CD4-positive, alpha-beta T cell (primary cell): ENCODE results near the gene KIAA0825. TPM values are rescaled to one million over a fixed set of nuclear protein-coding genes. Genes with fewer than 3 reads are reported as not detected.

Source experiments
- ATAC-seq: fragments of 200-7000 bp; cut with Tn5 transposase; one replicate; pipeline ENCODE4 v1.10.0; 2022; ENCODE audit warnings: mild to moderate bottlenecking; ENCODE audit not compliant: poor library complexity
- CTCF ChIA-PET: fragments of 350-600 bp; sonication (Branson Sonifier 250); formaldehyde crosslinking; loops from one replicate; lab custom pipeline; 2021; ENCODE audit warnings: antibody characterized with exemption, inconsistent platforms; lab: Charles Lee
- POLR2A ChIA-PET: fragments of 350-600 bp; sonication (Branson Sonifier 250); formaldehyde crosslinking; loops from one replicate; lab custom pipeline; 2021; ENCODE audit warnings: antibody characterized with exemption, inconsistent platforms; lab: Charles Lee
- DNase-seq, 14 experiments: peaks; one replicate each; pipeline ENCODE4 v3.0.0-alpha.2; 2013 to 2020; ENCODE audit warnings: mixed read lengths in 2 of 14
- H3K27ac ChIP-seq, 2 donors: one replicate each; pipeline versions ENCODE4 v1.5.1 to v1.7.0; 2013; ENCODE audit warnings: low read length in 2 of 2, low read depth in 1 of 2, mild to moderate bottlenecking in 1 of 2
- H3K27me3 ChIP-seq, 2 experiments: 1 replicate in 1 of 2; 2 replicates in 1 of 2; pipeline versions ENCODE4 v1.6.1 to v1.7.0; 2013; ENCODE audit warnings: low read length in 2 of 2, control low read depth in 1 of 2, mild to moderate bottlenecking in 1 of 2, moderate library complexity in 1 of 2; ENCODE audit not compliant: insufficient read depth in 2 of 2, control insufficient read depth in 1 of 2
- H3K36me3 ChIP-seq: one replicate; pipeline ENCODE4 v1.6.1; 2013; ENCODE audit warnings: low read length, control low read depth; ENCODE audit not compliant: insufficient read depth
- H3K4me1 ChIP-seq: one replicate; pipeline ENCODE4 v1.6.1; 2013; ENCODE audit warnings: low read length, control low read depth; ENCODE audit not compliant: insufficient read depth
- H3K4me3 ChIP-seq: one replicate; pipeline ENCODE4 v1.5.1; 2013; ENCODE audit warnings: mild to moderate bottlenecking, low read length, moderate library complexity
- H3K9me3 ChIP-seq, 2 experiments: 1 replicate in 1 of 2; 2 replicates in 1 of 2; pipeline versions ENCODE4 v1.6.1 to v1.7.0; 2013; ENCODE audit warnings: low read length in 2 of 2, mild to moderate bottlenecking in 2 of 2, control low read depth in 1 of 2, moderate library complexity in 1 of 2; ENCODE audit not compliant: control insufficient read depth in 1 of 2, insufficient read depth in 1 of 2
- H3K27ac Mint-ChIP-seq: one replicate; pipeline ENCODE4 v1.8.0; 2020; ENCODE audit warnings: mixed read lengths
- H3K27me3 Mint-ChIP-seq: one replicate; pipeline ENCODE4 v1.8.0; 2021; ENCODE audit warnings: mixed read lengths
- H3K36me3 Mint-ChIP-seq: one replicate; pipeline ENCODE4 v1.8.0; 2021; ENCODE audit warnings: low read depth, mixed read lengths
- H3K4me1 Mint-ChIP-seq: one replicate; pipeline ENCODE4 v1.8.0; 2021; ENCODE audit warnings: low read depth, mixed read lengths
- H3K4me3 Mint-ChIP-seq: one replicate; pipeline ENCODE4 v1.8.0; 2020; ENCODE audit warnings: mild to moderate bottlenecking, mixed read lengths
- H3K9me3 Mint-ChIP-seq: one replicate; pipeline ENCODE4 v1.8.0; 2020; ENCODE audit warnings: mixed read lengths
- CTCF ChIP-seq: fragments of 200-600 bp; IDR thresholded peaks from one replicate; pipeline ENCODE4 v1.8.0; 2022; ENCODE audit warnings: antibody characterized with exemption, mild to moderate bottlenecking
- intact Hi-C, 2 experiments: fragments of 100-400 bp; cut with DNase I in 1 of 2; cut with micrococcal nuclease in 1 of 2; formaldehyde crosslinking; loops; one replicate each; pipeline versions ENCODE4 v1.15.1 to v1.9.0; 2023 to 2025; cut with DNase I, micrococcal nuclease
- total RNA-seq, 174 experiments: library from RNA in 2 of 174; stranded (reverse) in 2 of 174; gene quantifications; one replicate each; pipeline ENCODE4 v1.2.3 and lab custom pipeline; 2021 to 2026

Gene KIAA0825
- total RNA-seq, 2 experiments from 2014 or later, result 1.5 to 1.6 TPM

DNA sequence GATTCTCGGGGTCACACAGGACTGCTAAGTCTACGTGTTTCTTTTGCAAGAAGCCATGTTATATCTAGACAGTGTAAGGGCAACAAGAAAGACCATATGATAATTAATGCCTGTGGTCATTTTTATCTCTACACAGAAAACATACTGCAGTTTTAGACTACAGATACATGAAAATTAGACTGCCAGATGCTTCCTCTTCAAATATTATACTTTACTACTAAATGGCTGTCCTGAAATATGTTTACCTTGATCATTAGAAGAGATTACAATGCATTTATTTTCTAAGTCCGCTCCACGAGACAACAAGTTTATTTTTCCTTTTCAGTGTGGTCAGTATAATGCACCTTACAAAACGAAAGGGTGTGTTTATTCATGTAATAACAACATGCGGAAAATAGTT, 147.6 kb downstream of the KIAA0825 start:
- H3K9me3 ChIP-seq, result no peaks in the 10 kb centered on the region
- no peak for ATAC-seq
- Mint-ChIP-seq H3K36me3 (peaks cover 4% of the 10 kb centered on the region), H3K4me3 (no peak overlapping the region), H3K27ac (no peak overlapping the region), H3K4me1 (no peaks in the 10 kb centered on the region), H3K27me3 (no peaks in the 10 kb centered on the region), H3K9me3 (no peaks in the 10 kb centered on the region)
- intact Hi-C loops, result no loop called here
- no peak for DNase-seq
- no peaks in the 10 kb centered on the region for H3K4me1 ChIP-seq
- H3K4me3 ChIP-seq, result no peak overlapping the region
- CTCF ChIA-PET, result no interaction called here
- no peak for TF ChIP-seq CTCF
- no peak overlapping the region for H3K27ac ChIP-seq
- H3K27me3 ChIP-seq, result no peaks in the 10 kb centered on the region
- H3K36me3 ChIP-seq, result no peaks in the 10 kb centered on the region
- POLR2A ChIA-PET, result no interaction called here

GRCh38 chr5:94469894-94470329, 148.5 kb downstream of the KIAA0825 start:
- H3K27me3 ChIP-seq, result no peaks in the 10 kb centered on the region
- TF ChIP-seq CTCF, result no peak
- Mint-ChIP-seq H3K27me3 (no peaks in the 10 kb centered on the region), H3K4me3 (no peak overlapping the region), H3K27ac (no peak overlapping the region), H3K36me3 (peaks cover 4% of the 10 kb centered on the region), H3K4me1 (no peaks in the 10 kb centered on the region), H3K9me3 (no peaks in the 10 kb centered on the region)
- no peak overlapping the region for H3K27ac ChIP-seq
- H3K36me3 ChIP-seq, result no peaks in the 10 kb centered on the region
- no peaks in the 10 kb centered on the region for H3K4me1 ChIP-seq
- no peak for ATAC-seq
- ChIA-PET CTCF (no interaction called here), POLR2A (no interaction called here)
- intact Hi-C loops, result no loop called here
- H3K4me3 ChIP-seq, result no peak overlapping the region
- H3K9me3 ChIP-seq, result no peaks in the 10 kb centered on the region
- DNase-seq, result no peak

DNA sequence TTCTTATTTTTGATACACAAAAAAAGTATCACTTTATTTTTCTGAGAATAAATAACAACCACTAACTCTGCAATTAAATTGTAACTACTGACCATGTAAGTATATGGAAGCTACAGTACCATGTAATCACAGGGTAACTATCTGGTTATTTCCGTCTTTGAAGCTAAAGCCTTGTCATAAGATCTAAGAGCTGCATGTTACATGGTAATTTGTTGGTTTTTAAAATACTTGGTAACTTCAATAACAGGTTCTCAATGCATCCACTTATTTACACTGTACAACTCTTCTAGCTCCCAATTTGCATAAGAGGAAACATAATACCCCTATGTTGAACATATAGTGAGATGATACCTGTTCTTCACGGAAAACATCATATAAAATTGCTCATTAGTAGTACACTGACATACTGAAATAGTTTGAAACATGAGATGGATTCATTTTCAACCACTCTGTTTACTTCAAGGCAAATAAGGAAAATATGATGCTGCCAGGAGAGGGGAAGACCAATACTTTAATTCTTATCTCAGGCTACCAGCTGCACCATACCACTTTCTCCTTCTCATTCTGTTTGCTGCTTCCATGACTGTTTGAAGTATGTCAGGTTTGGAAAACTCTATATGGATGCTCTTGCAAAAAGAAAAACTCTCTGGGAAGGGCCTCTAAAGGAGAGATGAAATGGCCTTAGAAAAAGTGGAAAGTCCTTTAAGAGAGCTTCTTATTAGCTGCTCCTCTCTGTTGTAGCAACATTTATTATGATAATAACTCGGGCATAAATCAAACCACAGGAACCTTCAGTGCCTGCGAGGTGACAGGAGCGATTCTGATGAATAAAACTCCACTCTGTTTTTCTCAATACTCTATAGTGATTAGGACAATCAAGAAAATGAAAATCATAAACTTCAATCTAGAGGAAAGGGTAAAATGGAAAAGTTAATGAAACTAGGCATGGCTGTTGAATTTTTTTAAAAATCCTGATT, 150.2 kb downstream of the KIAA0825 start:
- H3K36me3 ChIP-seq, result no peaks in the 10 kb centered on the region
- no peaks in the 10 kb centered on the region for H3K27me3 ChIP-seq
- CTCF ChIA-PET, result no interaction called here
- no peaks in the 10 kb centered on the region for H3K9me3 ChIP-seq
- POLR2A ChIA-PET, result no interaction called here
- TF ChIP-seq CTCF, result no peak
- Mint-ChIP-seq H3K36me3 (no peaks in the 10 kb centered on the region), H3K9me3 (no peaks in the 10 kb centered on the region), H3K4me3 (no peak overlapping the region), H3K4me1 (no peaks in the 10 kb centered on the region), H3K27me3 (no peaks in the 10 kb centered on the region), H3K27ac (no peak overlapping the region)
- no peak for ATAC-seq
- intact Hi-C loops, result no loop called here
- no peak overlapping the region for H3K27ac ChIP-seq
- no peak for DNase-seq
- H3K4me1 ChIP-seq, result no peaks in the 10 kb centered on the region
- H3K4me3 ChIP-seq, result no peak overlapping the region
